DMS114 treated with DMSO at 0.1 percent for 48 hours (cell line): ENCODE results near the gene MAPK7.

Source experiments
- DNase-seq: peaks from one replicate; lab custom pipeline; 2025; ENCODE audit not compliant: unreplicated experiment; lab: John Stamatoyannopoulos, UW

Gene MAPK7

DNA sequence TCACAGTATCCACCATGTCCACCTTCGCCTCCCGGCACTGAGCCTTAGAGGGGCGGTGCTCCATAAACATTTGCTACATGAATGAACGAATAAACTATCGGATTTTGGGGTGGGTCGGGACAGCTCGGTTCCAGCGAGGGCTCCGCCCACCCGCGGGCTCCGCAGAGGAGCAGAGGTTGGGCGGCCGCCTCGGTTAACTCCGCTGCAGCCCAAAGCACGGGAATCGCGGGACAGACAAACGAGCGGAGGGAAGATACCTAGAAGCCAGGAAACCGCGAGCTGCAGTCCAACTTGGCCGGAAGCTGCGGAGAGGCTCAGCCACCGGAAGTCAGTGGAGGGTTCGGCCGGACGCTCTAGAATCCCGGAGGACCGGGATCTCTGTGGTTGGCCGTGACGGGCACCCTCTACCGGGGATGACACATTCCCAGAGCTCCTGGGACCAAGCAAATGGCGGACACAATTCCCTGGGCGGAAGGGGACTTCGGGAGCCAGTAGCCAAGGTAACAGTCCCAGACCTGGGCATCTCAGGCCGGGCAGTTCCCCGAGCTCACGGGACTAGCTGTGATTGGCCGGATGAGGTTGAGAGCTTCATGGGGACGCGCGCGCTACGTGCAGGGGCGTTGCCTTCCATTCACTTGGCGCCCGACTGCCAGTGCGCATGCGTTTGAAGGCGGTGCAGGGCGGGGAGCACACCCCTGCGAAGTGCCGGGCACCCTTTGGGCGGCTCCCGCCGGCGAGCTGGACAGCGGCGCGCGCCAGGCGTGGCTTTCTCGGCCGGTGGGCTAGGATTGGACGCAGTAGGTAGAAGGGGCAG is 489 bp upstream of the MAPK7 start:
- peak; percentile 87 for DNase-seq

DNA sequence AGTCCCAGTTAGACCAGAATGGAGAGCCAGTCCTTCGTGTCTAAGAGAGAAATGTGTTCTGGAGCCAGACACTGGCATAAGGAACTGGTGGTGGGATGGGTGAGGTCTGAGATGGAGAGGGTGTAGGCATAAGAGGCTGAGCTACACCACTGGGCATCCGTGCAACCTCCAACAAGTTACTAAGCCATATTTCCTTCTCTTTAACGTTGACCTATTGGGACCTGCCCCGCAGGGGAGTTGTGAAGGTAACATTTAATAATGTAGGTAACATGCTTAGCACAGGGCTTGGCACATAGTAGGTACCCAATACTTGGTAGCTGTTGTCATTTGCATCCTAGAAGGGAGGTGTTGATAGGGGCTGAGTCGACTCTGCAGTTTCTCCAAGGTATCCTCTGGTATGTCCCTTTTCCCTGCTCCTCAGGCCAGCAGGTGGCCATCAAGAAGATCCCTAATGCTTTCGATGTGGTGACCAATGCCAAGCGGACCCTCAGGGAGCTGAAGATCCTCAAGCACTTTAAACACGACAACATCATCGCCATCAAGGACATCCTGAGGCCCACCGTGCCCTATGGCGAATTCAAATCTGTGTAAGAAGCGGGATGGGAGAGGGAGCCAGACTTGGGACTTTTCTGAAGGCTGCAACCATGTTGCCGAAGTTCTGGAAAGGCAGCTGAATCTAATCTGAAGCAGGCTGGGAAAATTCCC is 1.2 kb downstream of the MAPK7 start:
- DNase-seq = no peak

DNA sequence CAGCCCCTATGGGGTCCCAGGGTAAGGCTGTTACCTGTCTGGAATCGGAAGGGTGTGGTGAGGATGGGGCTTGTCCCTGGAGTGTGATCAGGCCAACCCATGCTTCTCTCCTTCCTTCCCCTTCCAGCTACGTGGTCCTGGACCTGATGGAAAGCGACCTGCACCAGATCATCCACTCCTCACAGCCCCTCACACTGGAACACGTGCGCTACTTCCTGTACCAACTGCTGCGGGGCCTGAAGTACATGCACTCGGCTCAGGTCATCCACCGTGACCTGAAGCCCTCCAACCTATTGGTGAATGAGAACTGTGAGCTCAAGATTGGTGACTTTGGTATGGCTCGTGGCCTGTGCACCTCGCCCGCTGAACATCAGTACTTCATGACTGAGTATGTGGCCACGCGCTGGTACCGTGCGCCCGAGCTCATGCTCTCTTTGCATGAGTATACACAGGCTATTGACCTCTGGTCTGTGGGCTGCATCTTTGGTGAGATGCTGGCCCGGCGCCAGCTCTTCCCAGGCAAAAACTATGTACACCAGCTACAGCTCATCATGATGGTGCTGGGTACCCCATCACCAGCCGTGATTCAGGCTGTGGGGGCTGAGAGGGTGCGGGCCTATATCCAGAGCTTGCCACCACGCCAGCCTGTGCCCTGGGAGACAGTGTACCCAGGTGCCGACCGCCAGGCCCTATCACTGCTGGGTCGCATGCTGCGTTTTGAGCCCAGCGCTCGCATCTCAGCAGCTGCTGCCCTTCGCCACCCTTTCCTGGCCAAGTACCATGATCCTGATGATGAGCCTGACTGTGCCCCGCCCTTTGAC is 2.4 kb downstream of the MAPK7 start:
- DNase-seq = no peak

DNA sequence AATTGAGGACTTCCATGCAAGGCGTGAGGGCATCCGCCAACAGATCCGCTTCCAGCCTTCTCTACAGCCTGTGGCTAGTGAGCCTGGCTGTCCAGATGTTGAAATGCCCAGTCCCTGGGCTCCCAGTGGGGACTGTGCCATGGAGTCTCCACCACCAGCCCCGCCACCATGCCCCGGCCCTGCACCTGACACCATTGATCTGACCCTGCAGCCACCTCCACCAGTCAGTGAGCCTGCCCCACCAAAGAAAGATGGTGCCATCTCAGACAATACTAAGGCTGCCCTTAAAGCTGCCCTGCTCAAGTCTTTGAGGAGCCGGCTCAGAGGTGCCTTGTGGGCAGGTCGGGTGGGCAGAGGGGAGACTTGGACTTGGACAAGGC is 3.1 kb downstream of the MAPK7 start:
- DNase-seq = no peak

DNA sequence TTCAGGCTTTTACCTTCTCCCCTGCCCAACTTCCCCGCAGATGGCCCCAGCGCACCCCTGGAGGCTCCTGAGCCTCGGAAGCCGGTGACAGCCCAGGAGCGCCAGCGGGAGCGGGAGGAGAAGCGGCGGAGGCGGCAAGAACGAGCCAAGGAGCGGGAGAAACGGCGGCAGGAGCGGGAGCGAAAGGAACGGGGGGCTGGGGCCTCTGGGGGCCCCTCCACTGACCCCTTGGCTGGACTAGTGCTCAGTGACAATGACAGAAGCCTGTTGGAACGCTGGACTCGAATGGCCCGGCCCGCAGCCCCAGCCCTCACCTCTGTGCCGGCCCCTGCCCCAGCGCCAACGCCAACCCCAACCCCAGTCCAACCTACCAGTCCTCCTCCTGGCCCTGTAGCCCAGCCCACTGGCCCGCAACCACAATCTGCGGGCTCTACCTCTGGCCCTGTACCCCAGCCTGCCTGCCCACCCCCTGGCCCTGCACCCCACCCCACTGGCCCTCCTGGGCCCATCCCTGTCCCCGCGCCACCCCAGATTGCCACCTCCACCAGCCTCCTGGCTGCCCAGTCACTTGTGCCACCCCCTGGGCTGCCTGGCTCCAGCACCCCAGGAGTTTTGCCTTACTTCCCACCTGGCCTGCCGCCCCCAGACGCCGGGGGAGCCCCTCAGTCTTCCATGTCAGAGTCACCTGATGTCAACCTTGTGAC is 3.6 kb downstream of the MAPK7 start:
- DNase-seq = no peak

DNA sequence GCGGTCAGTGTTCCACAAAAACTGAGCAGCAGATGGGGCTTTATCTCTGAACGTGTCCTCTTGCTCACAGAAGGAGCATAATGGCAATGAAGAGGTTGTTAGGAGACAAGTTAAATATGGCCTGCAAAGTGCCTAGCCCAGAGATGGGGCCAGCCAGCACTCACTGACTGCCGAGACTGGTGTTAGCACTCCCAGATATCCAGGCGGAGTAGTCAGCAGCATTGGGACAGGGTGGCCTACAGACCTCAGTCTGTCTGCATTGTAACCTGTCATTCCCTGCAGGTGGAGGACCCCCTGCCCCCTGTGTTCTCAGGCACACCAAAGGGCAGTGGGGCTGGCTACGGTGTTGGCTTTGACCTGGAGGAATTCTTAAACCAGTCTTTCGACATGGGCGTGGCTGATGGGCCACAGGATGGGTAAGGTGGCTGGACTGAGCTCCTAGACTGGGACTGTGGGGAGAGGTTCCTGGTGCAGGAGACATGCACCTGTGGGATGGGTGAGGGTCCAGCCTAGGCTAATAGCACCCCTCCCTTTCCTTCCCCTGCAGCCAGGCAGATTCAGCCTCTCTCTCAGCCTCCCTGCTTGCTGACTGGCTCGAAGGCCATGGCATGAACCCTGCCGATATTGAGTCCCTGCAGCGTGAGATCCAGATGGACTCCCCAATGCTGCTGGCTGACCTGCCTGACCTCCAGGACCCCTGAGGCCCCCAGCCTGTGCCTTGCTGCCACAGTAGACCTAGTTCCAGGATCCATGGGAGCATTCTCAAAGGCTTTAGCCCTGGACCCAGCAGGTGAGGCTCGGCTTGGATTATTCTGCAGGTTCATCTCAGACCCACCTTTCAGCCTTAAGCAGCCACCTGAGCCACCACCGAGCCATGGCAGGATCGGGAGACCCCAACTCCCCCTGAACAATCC is 4.5 kb downstream of the MAPK7 start:
- no peak for DNase-seq

DNA sequence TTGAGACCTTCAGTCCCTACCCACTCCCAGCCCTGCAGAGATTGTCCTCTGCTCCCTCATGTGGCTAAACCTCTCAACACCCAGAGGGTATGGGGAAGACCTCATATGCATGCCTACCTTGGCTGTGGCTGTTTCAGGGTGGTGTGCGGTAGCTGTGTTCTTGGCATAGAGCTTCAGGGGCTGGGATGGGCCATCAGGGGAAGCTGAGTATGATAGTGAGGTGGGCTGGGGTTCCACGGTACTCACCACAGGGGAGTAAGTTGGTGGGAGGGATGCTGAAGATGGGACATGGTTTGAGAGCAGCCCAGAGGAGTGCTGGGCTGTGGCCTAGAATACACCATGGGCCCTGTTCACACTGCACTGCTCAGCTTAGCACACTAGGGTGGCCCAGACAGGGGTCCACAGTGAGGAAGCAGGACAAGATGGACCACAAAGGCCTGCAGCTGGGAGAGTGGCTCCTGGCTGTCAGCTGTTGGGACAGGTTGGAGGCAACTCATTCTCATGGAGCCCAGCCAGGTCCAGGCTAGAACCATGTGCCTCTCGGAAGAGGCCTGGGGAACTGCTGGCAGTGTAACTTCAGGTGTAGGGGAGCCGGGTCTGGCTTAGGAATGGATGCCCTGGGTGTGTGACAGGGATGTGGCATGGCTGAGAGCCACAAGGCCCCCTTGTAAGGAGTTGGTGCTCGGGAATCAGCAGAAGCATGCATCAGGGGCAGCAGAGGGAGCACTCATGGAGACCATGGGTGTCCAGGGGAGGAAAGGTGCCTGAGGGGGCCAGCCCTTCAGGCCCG is 5.6 kb downstream of the MAPK7 start:
- DNase-seq = no peak

DNA sequence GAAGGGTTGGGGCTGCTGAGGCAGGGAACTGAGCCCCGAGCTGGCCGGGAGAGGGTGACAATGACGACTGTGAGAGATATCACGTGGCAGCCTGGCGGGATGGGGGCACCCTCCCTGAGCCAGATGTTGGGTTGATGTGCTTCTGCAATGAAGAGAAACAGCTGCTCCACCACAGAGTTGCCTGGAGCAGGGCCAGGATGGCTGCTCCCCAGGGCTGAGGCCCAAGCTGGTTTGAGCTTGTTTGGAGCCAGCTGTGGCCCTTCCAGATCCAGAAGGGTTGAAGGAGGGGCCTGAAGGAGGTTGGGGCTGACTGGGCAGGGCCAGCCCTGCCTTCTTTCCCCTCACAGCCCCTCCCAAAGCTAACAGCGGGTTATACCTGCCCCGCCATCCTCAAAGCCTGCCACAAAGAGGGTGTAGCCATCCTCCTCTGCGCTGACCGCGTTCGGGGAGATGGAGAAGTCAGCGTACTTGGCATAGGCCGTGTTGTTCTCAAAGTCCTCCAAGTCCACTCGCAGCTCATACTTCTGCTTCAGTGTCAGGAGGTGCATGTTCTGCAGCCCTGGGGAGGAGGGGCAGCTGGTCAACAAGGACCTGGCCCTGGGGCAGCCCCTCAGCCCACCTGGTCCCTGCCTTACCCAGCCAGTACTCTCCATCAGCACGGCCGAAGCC is 6.6 kb downstream of the MAPK7 start:
- DNase-seq = no peak

DNA sequence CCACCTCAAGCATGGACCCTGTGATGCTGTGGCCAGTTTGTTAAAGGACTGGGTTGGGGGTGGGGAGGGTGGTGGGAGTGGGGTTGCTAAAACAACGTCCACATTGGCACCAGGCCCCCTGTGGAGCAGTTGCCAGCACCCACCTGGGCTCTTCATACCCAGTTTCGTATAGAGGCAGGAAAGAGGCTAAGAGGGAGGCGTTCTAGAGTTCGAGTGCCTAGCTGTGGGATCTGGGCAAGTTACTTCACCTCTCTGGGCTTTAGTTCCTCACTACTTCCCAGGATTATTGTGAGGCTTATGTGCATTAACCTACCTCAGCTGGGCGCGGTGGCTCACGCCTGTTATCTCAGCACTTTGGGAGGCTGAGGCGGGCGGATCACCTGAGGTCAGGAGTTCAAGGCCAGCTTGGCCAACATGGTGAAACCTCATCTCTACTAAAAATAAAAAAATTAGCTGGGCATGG is 7.3 kb downstream of the MAPK7 start:
- DNase-seq = no peak

DNA sequence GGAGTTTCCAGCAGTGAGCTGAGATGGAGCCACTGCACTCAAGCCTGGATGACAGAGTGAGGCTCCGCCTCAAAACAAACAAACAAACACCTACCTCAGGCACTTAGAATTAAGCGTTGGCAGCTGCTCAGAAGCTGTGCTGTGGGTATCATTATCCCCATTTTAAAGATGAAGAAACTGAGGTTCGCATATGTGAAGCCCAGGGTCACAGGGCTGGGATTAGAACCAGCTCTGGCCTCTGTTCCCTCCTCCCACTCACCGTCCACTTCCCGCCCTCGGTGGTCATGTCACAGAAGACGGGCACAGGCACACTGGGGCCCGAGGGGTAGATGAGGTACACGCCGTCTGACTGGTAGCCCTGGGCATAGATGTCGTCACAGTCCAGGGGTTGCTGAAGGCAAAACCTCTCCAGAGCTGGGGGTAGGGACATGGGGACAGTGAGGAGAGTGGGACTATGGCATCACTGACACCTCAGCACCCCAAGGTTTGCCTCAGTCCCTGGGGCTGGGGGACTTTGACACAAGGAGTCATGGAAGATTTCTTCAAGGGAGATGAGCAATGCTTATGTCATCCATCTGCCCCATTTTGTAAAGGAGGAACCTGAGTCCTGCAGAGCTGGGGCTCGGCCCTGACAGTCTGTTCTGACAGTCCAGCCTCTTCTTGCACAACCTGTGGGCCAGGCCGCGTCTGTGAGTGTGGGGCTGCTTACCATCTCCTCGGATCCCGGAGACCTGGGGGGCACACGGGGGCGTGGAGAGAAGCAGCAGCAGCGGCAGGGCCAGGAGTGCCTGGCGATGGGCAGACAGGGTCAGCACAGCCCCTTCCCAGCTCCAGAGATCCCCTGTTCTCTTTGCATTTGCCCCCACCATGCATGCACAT is 8.0 kb downstream of the MAPK7 start:
- no peak for DNase-seq

DNA sequence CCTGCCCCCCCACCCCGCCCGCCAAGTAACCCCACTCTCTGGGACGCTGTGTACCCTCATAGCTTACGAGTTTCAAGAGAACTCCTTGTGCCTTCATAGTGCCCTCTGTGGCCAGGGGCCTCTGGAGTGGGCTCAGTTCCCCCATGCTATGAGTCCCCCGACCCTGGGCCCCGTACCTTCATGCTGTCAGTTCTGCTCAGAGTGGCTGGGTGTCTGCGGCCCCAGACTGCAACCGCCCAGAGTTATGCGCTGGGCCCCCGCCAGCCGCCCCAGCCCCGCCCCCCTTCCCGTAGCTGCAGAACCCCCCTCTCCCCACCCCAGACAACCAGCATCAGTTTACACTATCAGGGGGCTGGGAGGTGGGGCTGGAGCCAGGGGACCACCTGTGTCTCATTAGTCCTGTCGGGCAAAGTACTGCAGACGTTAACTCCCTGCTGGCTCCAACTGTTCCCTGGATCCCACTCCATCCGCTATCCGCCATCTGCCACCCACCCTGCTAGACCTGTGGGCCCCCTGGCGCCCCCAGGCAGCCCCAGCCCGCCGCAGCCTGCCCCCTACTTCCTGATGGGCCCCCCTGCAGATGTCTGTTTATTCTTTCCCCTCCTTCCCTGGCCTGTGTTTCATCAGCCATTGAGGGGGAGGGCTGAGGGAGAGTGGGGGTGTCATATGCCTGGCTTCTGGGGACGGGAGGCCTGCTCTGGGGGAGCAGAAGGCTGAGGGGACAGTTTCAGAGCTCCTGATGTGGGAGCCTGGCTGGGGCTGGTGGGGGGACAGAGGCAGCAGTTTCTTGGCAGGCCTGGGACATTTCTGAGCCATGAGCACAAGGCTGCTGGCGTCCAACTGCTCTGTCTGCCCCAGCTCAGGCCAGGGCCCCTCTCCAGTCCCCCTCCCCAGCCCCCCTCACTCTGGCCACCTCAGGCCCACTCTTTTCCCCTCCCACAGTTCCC is 8.9 kb downstream of the MAPK7 start, which contains the start of gene MFAP4:
MFAP4 (minus strand) TSS at position 217 of the 947 bp plus-strand sequence; CDS start at position 182, 35 bp downstream.
- DNase-seq = no peak

DNA sequence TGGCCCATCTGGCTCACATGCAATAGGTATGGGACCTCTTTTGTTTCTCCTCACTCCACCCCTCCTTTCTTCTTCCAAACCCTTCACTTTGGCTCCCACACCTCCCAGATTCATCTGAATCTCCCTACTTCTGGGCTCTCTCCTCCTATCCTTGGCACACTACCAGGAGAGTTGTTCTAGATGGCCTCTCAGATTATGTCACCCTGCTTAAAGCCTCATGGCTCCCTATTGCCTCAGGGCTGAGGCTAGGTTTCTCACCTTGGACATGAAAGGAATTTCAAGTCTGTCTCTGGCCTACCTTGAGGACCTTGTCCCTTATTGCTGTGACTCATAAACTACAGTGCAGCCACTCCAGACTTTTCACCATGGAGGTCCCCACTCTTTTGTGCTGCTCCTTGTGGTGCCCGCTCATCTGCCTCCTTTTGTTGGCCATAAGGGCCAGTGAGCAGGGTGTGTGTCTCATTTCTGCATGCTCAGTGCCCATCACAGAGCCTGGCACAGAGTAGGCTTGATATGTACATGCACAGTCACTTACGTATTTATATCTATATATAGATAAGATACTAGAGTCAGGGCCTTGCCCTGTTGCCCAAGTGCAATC is 9.7 kb downstream of the MAPK7 start:
- no peak for DNase-seq

DNA sequence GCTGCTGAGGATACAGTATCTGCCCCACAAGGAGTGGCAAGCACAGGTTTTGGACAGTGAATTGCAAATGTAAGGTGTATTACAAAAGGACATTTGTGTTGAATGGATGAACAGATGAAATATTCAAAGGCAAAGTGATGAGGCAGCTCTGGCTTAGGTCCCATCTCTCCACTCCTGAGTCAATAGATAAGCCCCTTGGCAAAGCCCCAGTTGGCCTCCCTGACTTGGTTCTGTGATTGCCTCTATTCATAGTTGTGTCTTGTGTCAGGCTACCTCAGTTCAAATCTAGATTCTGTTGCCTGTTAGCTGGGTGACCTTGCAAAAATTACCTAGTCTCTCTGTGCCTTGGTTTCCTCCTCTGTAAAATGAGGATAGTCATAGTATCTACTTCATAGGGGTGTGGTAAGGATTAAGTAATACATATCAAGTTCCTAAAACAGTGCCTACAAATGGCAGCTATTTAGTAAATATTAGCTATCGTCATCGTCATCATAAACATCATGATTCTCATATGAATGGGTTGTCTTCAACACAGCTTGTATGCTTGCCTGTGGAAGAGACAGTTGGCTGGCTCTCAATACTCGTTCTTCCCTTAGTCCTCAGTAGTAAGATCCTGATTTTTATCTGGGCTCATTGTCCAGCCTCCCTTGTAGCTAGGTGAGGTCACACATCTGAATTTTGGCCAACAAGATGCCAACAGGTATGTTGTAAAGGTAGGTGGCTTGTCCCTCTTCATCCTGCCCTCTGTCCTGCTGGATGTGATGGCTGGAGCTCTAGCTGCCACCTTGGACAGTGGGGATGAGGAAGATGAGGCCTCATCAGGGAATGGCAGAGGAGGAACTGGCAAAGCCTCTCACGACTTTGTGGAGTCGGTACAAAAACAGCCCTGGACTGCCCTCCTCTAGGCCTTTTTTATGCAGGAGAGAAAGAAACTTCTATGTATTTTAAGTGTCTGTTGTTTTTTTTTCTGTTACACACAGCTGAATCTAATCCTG is 10.8 kb downstream of the MAPK7 start:
- DNase-seq = no peak

DNA sequence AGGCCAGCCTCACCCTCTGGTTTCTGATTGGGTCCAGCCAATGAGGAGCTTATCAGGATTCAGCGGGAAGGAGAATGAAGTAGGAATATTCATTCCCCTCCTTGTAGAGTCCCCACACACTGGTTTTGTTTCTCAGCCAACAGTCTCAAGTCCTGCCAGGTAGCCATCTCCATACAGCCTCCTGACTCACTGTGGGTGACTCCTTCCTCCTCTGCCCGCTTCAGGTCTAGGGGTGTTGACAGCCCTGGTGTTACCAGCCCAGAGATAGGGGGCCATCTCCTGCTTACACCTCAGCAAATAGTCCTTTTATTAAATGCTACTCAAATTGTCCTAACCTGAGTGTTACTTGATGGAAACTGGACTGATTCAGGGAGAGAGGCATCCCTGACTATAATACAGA is 12.7 kb downstream of the MAPK7 start:
- no peak for DNase-seq

DNA sequence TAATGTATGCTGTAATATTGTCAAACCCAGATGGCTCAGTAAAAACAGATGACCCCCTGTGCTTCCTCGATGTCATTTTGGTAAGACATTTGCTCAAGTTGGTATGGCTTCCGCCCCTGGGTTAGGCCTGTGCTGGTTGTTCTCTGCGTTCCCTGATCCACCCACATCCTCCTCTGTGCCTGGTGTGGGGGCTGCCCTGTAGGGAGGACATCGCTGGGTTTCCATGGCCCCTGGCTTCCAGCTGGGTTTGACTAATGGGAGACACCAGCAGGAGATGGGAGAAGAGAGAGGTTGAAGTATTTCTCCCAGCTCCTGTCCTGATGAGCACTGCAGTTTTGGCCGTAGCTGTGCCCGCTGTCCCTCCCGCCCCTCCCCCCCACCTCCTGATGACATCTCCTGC is 13.1 kb downstream of the MAPK7 start:
- no peak for DNase-seq
